Ramos (cell line): Measurements from ENCODE around the gene ERN1.
"Not testable (repeated sequence)": the region's sequence is repeated elsewhere in the genome, so short reads cannot be mapped to it uniquely, and the experiment has no call there.

Experiments
- in situ Hi-C: fragments of 300-500 bp; cut with MboI; formaldehyde crosslinking; loops from one replicate; pipeline ENCODE4 v1.14.3; 2022; ENCODE audit warnings: low sequenced_read_pairs; ENCODE audit not compliant: unreplicated experiment

ERN1 gene

DNA sequence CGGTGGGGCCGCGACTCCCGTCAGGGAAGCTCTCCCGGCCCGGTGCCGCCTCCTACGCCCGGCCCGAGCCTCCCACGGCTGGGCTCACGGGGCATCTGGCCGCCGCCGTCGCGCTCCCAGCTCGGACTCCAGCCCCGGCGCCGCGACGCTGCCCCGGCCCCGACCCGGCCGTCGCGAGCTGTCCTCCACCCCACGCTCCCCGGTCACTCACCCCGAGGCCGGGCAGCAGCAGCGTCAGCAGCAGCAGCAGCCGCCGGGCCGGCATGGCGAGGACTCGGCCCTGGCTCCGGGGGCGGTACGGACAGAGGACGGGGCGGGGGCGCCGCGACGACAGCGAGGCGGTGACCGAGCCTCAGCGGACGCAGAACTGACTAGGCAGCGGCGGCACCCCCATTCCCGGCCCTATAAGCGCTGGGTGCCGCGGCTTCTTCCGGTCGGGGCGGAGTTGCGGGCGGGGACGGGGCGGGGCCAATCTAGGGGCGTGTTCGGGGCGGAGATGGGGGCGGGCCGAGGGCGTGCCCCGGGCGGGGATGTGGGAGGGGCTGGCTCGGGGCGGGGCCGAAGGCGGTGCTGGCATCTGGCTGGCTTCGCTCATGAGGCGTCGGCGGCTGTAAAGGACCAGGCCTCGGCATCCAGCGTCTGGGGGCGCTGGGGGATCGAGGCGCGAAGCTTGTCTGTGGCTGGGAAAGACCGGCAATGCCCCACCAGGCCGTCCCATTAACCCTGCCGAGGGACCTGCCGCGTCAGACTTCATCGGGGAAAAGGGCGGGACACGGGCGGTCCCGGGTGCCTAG lies at the start of gene ERN1:
TSS of gene ERN1 (minus strand) at position 380 of the 794 bp plus-strand sequence. CDS start at position 265, 115 bp downstream.
- in situ Hi-C loops, result loop anchor here (5.0 kb wide), 2 partner anchors 63 to 103 kb away; no protein-coding TSS in a partner anchor

GRCh38 chr17:64179024-64179423 lies 49.1 kb upstream of the ERN1 start:
- in situ Hi-C loops, result loop anchor here (10.0 kb wide), 1 partner anchor 106 kb away; no protein-coding TSS in a partner anchor

DNA sequence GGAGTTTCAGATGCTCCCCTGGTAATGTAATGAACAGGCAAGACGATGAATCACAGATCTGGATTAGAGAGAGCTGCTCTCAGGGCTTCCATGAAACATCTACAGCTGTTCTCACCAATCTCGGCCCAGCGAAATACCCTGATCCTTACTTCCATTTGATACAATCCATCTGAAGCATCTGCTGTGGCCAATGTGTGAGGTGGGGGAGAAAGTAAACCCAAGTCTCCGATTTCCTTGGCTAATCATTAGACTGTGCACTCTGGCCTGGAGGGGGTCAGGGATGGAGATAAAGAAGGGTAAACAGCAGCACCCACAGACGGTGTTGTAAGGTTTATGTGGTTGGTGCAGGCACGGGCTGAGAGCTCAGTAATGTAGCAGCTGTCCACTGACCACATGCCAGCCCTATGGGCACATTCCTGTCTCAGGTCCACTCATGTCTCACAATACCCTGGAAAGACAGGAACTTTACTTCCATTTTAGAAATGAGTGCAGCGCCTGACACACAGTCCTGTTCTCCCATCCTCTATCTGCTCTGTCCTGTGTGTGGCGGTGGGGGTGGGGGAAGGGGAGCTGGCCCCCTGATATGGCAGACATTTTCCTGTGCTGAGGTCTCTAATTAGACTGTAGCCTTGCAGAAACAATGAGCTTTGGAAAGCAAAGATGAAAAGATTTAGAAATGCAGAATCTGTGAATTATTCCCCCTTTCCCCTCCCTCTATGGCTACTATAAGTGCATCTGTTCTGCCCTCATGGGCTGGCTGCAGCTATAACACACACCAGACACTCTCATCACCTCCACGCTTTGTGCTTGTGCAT lies 48.3 kb upstream of the ERN1 start:
- in situ Hi-C loops, result loop anchor here (10.0 kb wide), 1 partner anchor 107 kb away; no protein-coding TSS in a partner anchor

DNA sequence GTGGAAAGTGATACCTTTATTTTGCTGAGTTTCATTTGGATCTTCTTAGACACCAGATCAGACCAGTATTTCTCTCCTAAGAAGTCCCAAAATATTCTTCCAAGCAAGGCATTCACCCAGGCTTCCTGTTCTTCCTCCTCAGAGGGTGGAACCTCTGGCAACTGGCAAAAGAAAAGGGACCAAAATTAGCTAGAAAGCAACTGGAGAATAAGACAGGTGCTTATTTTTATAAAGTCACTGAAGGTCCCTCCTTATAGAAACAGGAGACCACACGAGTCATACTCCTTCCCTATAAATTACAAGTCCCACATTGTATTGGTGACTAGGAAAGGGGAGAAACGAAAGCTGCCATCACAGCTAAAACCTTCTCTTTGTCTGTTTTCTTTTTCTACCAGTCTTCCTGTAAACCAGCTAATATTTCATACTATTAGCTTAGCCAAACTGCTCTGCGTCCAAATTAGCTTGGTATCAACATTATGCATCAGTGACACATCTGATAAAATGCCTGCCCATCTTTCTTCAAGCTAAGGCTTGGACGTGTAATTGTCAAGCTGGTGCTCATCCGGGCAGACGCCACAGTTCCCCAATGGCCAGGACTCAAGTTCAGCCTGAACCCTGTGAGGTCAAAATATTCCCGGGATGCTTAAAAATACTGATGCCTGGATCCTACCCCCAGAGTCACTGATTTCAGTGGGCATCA lies 47.5 kb upstream of the ERN1 start:
- in situ Hi-C loops, result loop anchor here (10.0 kb wide), 1 partner anchor 107 kb away; no protein-coding TSS in a partner anchor

DNA sequence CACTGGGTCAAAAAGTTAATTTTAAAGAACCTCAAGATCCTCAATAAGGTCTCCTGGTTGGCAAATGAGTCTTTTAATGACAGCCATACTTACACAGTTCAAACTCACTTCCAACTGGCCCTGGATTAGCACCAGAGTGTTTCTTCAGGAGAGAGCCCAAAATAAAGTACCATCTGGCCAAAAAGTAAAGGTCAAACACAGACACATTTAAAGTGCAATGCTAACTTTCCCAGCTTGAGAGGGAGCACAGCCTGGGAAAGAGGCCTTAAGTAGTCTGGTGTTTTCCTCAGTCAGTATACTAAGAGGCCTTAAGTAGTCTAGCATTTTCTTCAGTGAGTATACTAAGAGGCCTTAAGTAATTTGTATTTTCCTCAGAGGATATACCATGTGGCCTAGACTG lies 46.6 kb upstream of the ERN1 start:
- in situ Hi-C loops, result loop anchor here (10.0 kb wide), 1 partner anchor 108 kb away; no protein-coding TSS in a partner anchor

DNA sequence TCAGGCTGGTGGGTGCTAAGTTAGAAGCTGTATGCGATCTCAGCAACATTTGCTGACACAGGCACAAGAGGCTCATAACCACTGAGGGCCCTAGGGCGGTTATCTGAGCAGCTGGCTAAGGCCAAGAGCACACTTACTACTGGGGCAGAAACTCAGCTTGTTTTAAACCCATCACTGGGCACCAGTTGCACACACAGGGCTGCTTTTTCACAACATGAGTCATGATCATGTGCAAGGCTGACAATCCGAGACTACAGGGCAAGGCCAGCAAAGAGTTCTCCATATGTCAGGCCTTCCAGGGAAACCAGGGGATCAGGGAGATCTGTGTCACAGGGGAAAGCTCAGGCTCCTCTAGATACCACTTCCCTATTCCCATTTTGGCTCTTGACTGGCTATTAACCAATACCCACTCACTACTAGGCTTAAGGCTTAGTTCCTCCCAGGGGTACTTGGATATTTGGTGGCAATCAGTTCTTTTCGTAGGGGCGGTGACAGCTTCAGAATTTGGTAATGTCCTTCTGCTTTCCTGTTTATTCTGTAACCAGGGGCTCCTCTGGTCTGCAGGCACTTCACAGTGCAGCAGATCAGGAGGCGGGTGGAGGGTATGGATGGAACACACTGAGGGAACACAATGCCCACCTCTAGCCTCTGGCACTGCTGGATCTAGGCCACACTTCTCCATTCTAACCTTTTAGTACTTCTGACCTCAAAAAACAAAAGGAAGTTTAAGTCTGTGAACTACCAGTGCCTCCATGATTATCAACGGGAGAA lies 44.9 kb upstream of the ERN1 start:
- in situ Hi-C loops, result loop anchor here (10.0 kb wide), 1 partner anchor 110 kb away; no protein-coding TSS in a partner anchor

- in situ Hi-C loops, result loop anchor here (10.0 kb wide), 1 partner anchor 111 kb away; no protein-coding TSS in a partner anchor
Measured at GRCh38 chr17:64173646-64174045, 43.7 kb upstream of the ERN1 start.

- in situ Hi-C loops, result loop anchor here (10.0 kb wide), 1 partner anchor 112 kb away; no protein-coding TSS in a partner anchor
Measured at GRCh38 chr17:64172510-64172909, 42.6 kb upstream of the ERN1 start.

DNA sequence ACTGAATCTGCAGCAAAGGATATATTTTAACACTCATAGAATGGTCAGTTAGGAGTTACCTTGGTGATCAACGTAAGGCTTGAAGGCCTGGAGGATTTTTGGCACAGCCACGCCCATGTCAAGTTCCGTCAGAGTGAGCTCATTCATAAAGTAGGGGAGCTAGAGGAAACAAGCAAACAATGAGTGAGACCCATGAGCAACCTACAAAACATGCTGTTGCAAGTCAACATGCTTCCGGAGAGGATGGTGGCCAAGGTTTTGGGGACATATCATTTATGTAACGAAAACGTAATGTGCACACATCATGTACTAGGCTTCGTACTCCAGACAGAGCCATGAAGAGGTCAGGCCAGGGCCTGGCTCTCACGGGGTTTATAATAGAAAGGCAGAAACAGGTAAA lies 41.1 kb upstream of the ERN1 start:
- in situ Hi-C loops, result loop anchor here (10.0 kb wide), 1 partner anchor 114 kb away; no protein-coding TSS in a partner anchor

GRCh38 chr17:64170286-64170685 lies 40.3 kb upstream of the ERN1 start:
- in situ Hi-C loops, result loop anchor here (10.0 kb wide), 1 partner anchor 115 kb away; no protein-coding TSS in a partner anchor

GRCh38 chr17:64167666-64168065 lies 37.7 kb upstream of the ERN1 start:
- in situ Hi-C loops, result not testable (repeated sequence)

GRCh38 chr17:64166876-64167275 lies 36.9 kb upstream of the ERN1 start:
- in situ Hi-C loops, result no loop called here

DNA sequence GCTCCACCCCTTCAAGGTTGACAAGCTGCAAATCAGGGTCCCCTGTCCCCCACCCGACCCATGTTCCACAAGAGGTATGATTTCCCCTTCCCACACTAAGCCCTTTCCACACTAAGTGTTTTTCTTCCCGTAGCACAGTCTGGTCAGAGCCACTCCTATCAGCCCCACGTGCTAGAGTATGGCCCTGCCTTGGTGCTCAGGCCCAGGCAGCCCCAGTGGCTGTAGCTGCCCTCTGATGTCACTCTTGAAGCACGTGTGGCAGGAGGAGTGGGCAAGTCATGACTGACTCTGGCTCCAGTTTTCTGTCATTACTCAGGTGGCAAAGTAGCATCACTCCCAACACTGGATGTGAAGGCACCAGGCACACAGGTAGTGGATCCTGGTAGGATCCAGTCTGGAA lies 35.4 kb upstream of the ERN1 start:
- in situ Hi-C loops, result no loop called here

GRCh38 chr17:64164596-64165285 lies 34.8 kb upstream of the ERN1 start:
- in situ Hi-C loops, result no loop called here

DNA sequence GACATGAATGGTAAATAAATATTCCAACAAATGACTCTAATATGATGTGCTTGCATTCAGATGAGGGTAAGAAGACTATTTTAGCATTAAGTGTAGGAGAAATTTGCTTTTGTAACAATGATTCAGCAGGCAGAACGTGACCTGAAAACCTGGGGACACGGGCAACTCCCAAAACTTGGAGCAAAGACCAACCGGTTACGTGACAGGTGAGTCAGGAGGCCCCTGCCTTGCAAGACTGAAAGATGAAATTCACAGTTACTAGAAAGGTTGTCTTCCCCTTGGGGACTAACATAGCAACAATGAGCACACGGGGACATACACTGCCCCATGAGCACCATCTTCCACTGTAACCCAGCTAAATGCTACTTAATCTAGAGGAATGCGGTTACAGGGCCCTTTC lies 33.5 kb upstream of the ERN1 start:
- in situ Hi-C loops, result no loop called here

GRCh38 chr17:64162554-64162953 lies 32.6 kb upstream of the ERN1 start:
- in situ Hi-C loops, result no loop called here

DNA sequence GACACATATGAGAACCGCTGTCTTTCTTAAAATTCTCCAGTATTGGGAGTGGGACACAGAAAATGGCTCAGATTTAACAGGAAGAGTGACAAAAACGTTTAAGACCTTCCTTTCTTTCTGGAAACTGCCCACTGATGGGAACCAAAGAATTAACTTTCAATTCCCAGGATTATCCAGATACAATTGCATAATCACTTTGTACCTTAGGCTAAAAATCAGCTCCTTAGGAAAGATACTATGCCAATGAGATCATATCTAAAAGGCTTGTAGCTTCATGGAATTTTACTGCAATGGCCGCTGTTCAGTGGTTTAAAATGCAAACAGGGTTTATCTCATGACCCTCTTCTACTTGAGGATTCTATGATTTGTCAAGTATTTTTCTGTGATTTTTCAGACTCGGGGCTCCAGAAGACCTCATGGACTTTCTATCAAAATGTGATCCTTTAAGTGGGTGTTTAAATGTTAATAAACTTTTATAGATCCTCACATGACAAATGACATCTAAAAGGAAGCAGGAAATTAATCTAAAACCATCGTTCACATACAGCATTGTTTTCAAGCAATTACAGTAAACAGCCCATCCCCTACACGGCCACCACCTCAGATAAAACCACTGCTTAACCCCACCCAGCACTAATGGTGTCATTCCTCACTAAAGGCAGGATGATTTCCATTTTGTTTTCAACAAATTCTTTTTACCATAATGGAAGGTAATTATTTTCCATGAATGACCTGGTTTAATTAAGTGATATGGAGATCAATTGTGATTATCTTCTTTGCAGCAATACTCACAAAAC lies 31.6 kb upstream of the ERN1 start:
- in situ Hi-C loops, result no loop called here

GRCh38 chr17:64160378-64160777 lies 30.4 kb upstream of the ERN1 start:
- in situ Hi-C loops, result no loop called here
